Kidney epithelial cell (primary cell): Measurements from ENCODE around the gene SLC49A4. TPM values are rescaled to one million over a fixed set of nuclear protein-coding genes. Genes with fewer than 3 reads are reported as not detected.

ENCODE experiments used
- DNase-seq: peaks from one replicate; pipeline ENCODE4 v3.0.0-alpha.2; 2010; ENCODE audit warnings: low read depth
- H3K27me3 ChIP-seq: 2 replicates; pipeline ENCODE4 v1.6.0; 2011; ENCODE audit warnings: low read length; ENCODE audit not compliant: control insufficient read depth, insufficient read depth
- H3K36me3 ChIP-seq: 2 replicates; pipeline ENCODE4 v1.5.1; 2011; ENCODE audit warnings: low read length; ENCODE audit not compliant: control insufficient read depth, insufficient read depth
- H3K4me3 ChIP-seq: 2 replicates; pipeline ENCODE4 v1.5.1; 2011; ENCODE audit warnings: low read depth, mild to moderate bottlenecking, control low read depth, low read length
- CTCF ChIP-seq: IDR thresholded peaks from 2 replicates; pipeline ENCODE4 v1.5.1; 2011; ENCODE audit warnings: mild to moderate bottlenecking, moderate library complexity, low read length, control low read depth, inconsistent platforms; ENCODE audit not compliant: insufficient read depth, poor library complexity, severe bottlenecking
- total RNA-seq: library from RNA; depleted of rRNA; stranded (reverse); fragments of >200 nt; gene quantifications from 2 replicates; pipeline ENCODE4 v1.2.3, GENCODE V29; 2015

The SLC49A4 gene
- total RNA-seq, 1 donor from 2014 or later, result 17.2 TPM

DNA sequence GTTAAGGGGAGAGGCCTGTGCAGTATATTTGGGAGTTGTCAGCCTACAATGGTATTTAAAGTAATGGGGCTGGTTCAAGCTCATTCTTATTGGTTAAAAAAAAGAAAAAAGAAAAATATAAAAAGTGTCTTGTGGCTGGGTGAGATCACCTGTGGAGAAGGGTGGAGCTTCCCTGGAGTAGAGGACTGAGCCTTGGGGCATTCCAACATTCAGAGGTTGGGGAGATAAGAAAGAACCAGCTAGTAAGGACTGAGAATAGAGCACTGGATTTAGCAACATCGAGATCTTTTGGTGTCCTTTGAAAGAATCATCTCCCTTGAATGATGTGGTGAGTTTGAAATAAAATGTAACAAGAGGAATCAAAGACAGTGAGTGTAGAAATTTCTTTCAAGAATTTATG is 5.2 kb downstream of the SLC49A4 start:
- no peak for TF ChIP-seq CTCF
- Histone ChIP-seq H3K27me3 (no peaks in the 10 kb centered on the region), H3K4me3 (no peak overlapping the region), H3K36me3 (no peaks in the 10 kb centered on the region)
- no peak for DNase-seq

GRCh38 chr3:122800706-122801237 is 5.9 kb downstream of the SLC49A4 start:
- no peak for TF ChIP-seq CTCF
- H3K27me3 ChIP-seq, result no peaks in the 10 kb centered on the region

DNA sequence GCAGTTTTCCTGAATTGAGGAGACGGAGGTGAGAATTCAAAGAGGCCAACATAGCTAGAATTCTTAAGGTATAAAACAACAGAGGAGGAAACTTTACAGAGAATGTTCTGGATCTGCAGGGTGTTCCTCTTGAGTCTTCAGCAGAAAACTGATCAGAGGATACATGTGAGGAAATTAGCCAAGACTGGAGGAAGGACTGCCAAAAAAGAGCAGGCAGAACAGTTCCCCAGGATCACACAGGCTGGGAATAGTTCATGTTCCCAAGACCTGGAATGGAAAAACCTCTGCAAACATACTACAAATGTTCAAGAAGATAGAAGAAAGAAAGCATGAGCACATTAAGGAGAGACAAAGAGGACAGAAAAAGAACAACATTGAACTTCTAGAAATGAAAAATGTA is 7.5 kb downstream of the SLC49A4 start:
- no peaks in the 10 kb centered on the region for H3K27me3 ChIP-seq
- TF ChIP-seq CTCF, result no peak
- no peaks in the 10 kb centered on the region for H3K36me3 ChIP-seq
- H3K4me3 ChIP-seq, result no peak overlapping the region
- DNase-seq, result no peak

More at GRCh38 chr3:122800706-122801237, 5.9 kb downstream of the SLC49A4 start:
- Histone ChIP-seq H3K36me3 (no peaks in the 10 kb centered on the region), H3K4me3 (no peak overlapping the region)
- DNase-seq, result no peak

GRCh38 chr3:122803977-122804376 is 9.1 kb downstream of the SLC49A4 start:
- no peaks in the 10 kb centered on the region for H3K27me3 ChIP-seq
- DNase-seq, result no peak
- no peak for TF ChIP-seq CTCF
- no peak overlapping the region for H3K4me3 ChIP-seq
- no peaks in the 10 kb centered on the region for H3K36me3 ChIP-seq

DNA sequence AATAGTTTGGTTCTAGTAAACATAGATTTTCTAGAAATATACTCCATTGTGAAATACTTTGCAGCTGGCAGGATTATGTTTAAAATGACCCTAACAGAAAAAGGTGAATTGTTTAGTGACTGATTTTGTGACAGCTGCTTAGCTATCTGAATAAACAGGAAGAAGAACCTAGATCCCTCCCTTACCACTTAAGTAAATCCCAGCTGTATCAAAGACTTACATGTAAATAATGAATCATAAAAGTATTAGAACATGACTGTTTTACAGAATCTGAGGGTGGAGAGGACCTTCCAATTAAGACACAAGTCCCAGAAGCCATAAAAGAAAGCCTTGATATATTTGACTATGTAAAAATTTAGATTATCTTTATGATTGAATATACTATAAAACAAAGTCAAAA is 15.9 kb downstream of the SLC49A4 start:
- H3K4me3 ChIP-seq, result no peak overlapping the region
- TF ChIP-seq CTCF, result no peak
- H3K36me3 ChIP-seq, result no peaks in the 10 kb centered on the region
- no peak for DNase-seq
- H3K27me3 ChIP-seq, result no peaks in the 10 kb centered on the region

- Histone ChIP-seq H3K27me3 (no peaks in the 10 kb centered on the region), H3K4me3 (no peak overlapping the region), H3K36me3 (no peaks in the 10 kb centered on the region)
- no peak for DNase-seq
- TF ChIP-seq CTCF, result no peak
These were observed 21.7 kb downstream of the SLC49A4 start for GRCh38 chr3:122816587-122816986.
